T47D (cell line): ENCODE measurements around the gene CDK6.

ENCODE experiments used
- DNase-seq, 2 experiments: peaks; one replicate each; pipeline versions ENCODE4 v3.0.0 to v3.0.0-alpha.2; 2011 to 2012; ENCODE audit warnings: low read depth in 1 of 2, low spot score in 1 of 2
- JUND ChIP-seq: IDR thresholded peaks from 2 replicates; pipeline ENCODE4 v1.6.1; 2012; ENCODE audit warnings: low read depth
- in situ Hi-C: cut with HindIII; loops from 2 replicates; pipeline ENCODE4 v1.10.0; 2016; ENCODE audit warnings: low sequenced_read_pairs, low pct_unique_long_range_greater_than_20kb

CDK6 gene

GRCh38 chr7:92563345-92563744 lies 273.0 kb downstream of the CDK6 start:
- TF ChIP-seq JUND, result no peak
- no peak for DNase-seq
- in situ Hi-C loops, result no loop called here

GRCh38 chr7:92560602-92561001 lies 275.8 kb downstream of the CDK6 start:
- in situ Hi-C loops, result no loop called here
- no peak for DNase-seq
- TF ChIP-seq JUND, result no peak

GRCh38 chr7:92557808-92558362 lies 278.5 kb downstream of the CDK6 start:
- no peak for TF ChIP-seq JUND
- in situ Hi-C loops, result no loop called here
- DNase-seq, result no peak

GRCh38 chr7:92557249-92557648 lies 279.1 kb downstream of the CDK6 start:
- in situ Hi-C loops, result no loop called here
- no peak for TF ChIP-seq JUND
- DNase-seq, result no peak
